GM12801 (cell line): ENCODE results near the gene ZNF823.

Experiments used
- TF ChIP-seq, protein P1 (sequence below): IDR thresholded peaks from one replicate; pipeline ENCODE4 v1.5.1; 2011; ENCODE audit warnings: control low read depth; ENCODE audit not compliant: insufficient read length; ENCODE audit errors: extremely low read depth

Gene ZNF823

DNA sequence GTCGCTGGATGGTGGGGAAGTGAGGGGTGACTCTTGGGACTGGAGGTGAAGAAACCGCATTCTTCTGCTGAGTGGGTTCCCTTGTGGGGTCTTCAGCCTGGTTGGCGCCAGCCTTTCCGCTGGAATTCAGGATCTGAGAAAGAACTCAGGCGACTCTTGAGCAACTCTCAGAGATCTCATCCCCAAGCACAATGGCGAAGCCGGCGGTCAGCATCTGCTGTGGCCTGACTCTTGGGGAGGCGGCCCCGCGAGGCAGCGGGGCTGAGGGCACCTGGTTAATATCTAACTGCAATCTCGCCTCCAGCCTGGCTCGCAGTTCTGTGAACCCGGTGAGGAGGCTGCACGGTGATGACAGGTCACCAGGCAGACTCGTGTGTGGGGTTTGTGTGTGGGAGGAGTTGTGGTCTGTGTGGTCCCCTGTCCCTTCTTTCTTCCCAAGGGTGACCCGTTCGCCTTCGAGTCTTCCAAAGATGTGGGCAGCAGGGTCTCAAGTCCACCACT, 28.9 kb upstream of the ZNF823 start:
- TF ChIP-seq, protein P1, sequence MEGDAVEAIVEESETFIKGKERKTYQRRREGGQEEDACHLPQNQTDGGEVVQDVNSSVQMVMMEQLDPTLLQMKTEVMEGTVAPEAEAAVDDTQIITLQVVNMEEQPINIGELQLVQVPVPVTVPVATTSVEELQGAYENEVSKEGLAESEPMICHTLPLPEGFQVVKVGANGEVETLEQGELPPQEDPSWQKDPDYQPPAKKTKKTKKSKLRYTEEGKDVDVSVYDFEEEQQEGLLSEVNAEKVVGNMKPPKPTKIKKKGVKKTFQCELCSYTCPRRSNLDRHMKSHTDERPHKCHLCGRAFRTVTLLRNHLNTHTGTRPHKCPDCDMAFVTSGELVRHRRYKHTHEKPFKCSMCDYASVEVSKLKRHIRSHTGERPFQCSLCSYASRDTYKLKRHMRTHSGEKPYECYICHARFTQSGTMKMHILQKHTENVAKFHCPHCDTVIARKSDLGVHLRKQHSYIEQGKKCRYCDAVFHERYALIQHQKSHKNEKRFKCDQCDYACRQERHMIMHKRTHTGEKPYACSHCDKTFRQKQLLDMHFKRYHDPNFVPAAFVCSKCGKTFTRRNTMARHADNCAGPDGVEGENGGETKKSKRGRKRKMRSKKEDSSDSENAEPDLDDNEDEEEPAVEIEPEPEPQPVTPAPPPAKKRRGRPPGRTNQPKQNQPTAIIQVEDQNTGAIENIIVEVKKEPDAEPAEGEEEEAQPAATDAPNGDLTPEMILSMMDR: no peak

DNA sequence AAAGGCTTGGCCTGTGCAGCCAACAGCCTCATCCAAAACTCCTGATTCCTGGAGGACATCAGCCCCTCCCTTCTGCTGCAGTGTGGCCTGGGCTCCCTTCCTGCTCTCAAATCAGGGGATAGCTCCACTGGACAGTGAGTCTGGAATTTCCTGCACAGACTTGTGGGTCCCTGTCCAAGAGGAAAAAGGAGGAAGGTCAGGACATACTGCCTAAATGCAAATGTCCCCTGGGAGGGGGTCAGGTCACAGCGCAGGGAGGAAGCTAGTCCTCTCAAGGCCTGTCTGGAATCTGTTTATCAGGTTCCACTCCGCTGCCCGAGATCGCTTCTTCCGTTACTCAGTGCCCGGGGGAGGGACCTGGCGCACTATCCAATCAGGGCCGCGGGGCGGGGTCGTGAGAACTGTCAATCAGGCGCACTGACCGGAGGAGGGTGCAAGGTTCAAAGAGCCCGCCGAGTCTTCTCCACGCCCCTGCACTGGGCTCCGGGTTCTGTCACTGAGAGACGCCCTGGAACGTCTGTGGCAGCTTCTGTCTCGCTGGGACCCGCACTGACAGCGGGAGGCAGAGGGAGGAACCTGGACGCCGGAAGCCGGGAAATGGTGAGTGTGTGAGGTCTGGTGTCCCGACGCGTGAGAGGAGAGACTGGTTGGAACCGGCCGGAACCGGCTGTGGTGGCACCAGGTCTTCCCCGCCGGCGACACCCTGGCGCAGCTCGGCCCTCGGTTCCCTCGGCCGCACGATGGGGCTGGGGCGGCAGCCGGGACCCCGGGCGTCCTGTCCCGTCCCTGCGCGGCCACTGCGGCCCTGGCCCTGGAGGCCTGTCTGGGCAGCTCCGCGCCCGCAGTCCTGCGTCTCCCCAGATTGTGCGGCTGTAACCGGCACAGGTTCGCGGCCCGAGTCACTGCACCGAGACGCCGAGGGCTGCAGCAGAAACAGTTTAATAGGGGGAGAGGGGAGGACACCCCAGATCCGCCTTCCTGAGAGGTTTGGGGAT, 28.1 kb upstream of the ZNF823 start, which contains the start of gene ZNF441:
Gene ZNF441, plus strand, starts transcription at position 404 of the 995 bp plus-strand sequence. Its CDS starts 194 bp downstream, at position 598.
- TF ChIP-seq, protein P1: no peak

DNA sequence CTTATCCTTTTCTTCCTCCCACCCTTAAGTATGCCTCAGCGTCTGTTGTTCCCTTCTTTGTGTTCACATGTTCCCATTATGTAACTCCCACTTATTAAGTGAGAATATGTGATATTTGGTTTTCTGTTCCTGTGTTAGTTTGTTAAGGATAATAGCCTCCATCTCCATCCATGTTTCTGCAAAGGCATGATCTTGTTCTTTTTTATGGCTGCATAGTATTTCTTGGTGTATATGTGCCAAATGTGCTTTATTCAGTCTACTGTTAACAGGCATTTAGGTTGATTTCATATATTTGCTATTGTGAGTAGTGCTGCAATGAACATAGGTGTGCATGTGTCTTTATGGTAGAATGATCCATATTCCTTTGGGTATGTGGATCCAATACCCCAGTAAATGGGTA, 24.9 kb upstream of the ZNF823 start:
- TF ChIP-seq, protein P1: no peak

DNA sequence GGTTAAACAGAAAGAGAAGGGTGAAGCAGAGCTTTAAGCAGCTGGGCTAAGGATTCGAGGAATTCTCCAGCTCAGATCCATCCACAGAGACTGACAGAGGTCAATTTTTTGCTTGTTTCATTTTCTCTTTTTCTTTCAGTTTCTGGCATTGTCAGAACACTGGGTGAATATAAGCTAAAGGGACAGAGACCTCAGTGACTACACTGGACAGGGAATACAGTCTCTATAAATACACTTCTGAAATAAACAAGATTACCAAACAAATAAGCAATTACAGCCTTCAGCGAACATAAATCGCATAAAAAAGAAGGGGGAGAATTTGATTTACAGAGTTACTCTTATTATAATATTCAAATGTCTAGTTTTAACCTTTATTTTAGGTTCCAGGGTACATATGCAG, 24.4 kb upstream of the ZNF823 start:
- TF ChIP-seq, protein P1: no peak

DNA sequence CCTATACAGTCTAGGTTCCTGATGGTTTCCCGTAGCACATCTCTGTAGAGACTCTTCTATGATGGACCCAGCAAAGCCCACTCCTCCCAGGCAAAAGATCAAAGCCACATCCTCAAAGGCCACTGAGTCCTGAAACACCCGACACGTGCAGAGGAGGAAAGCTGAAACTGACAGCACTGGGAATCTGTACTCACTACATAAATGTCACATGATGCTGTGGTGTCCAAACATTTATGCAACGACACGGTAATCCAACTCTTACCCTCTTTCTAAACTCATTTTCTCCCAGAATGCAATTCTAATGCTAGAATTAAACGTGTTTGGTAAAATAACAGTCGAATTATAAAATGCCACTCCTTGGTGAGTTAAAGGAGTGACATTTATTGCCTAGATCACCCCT, 21.1 kb upstream of the ZNF823 start:
- TF ChIP-seq, protein P1: no peak

DNA sequence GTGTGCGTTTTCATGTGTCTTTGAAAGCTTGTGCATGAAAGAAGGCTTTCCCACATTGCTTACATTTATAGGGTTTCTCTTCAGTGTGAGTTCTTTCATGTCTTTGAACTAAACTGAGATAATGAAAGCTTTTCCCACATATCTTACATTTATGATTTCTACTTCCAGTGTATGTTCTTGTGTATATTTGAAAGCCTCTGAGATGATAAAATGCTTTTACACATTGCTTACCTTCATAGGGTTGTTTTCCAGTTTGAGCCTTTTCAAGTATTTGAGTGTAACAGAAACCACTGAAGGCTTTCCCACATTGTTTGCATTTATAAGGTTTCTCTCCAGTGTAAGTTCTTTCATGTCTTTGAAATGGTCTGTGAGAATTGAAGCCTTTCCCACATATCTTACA, 18.2 kb upstream of the ZNF823 start:
- TF ChIP-seq, protein P1: no peak

DNA sequence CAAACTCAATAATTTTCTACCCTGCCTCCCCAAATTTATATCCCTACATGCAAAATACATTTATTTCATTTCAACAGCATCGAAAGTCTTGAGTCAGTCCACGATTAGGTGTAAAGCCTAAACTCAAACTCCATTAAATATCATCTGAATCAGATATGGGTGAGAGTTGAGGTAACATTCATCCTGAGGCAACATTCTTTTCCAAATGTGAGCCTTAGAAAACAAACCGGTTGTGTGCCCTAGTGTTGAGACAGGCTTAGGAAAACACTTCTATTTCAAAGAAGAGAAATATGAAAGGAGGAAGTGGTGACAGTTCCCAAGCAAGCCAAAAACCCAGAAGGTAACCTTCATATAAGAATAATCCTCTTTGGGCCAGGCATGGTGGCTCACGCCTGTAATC, 15.9 kb upstream of the ZNF823 start:
- TF ChIP-seq, protein P1: no peak
